Measurements from ENCODE around the gene PEAK1. TPM values are rescaled to one million over a fixed set of nuclear protein-coding genes. Genes with fewer than 3 reads are reported as not detected.

PEAK1 gene
- total RNA-seq, 1 donor from 2014 or later, result 34.2 TPM

- H3K27me3 Mint-ChIP-seq, result no peaks in the 10 kb centered on the region
- no peak overlapping the region for H3K27ac Mint-ChIP-seq
- no peak overlapping the region for H3K4me3 Mint-ChIP-seq
- peaks cover 10% of the 10 kb centered on the region for H3K36me3 Mint-ChIP-seq (ENCODE audit: low read depth)
- no peak for TF ChIP-seq CTCF (IDR thresholded peaks at IDR 0.05)
- ChIA-PET CTCF (no interaction called here), POLR2A (no interaction called here)
- peaks cover 12% of the 10 kb centered on the region for H3K4me1 Mint-ChIP-seq
- no peak for ATAC-seq (ENCODE audit: low read depth)
- intact Hi-C loops (cut with micrococcal nuclease), result no loop called here
- no peak for DNase-seq
- no peaks in the 10 kb centered on the region for H3K9me3 Mint-ChIP-seq
These were observed 41.6 kb upstream of the PEAK1 start for GRCh38 chr15:77461486-77461885.

GRCh38 chr15:77459031-77459430, 39.1 kb upstream of the PEAK1 start:
- Mint-ChIP-seq H3K9me3 (no peaks in the 10 kb centered on the region), H3K4me1 (peaks cover 25% of the 10 kb centered on the region), H3K4me3 (no peak overlapping the region), H3K27me3 (no peaks in the 10 kb centered on the region), H3K27ac (no peak overlapping the region), H3K36me3 (ENCODE audit: low read depth) (no peaks in the 10 kb centered on the region)
- TF ChIP-seq CTCF (IDR thresholded peaks at IDR 0.05), result no peak
- CTCF ChIA-PET, result interaction anchor here (1.9 kb wide), 1 partner anchor 340 kb away, joined by 4 read pairs; no protein-coding TSS in a partner anchor
- intact Hi-C loops (cut with micrococcal nuclease), result no loop called here
- POLR2A ChIA-PET, result no interaction called here
- no peak for DNase-seq
- no peak for ATAC-seq (ENCODE audit: low read depth)

GRCh38 chr15:77457905-77458265, 38.0 kb upstream of the PEAK1 start:
- H3K9me3 Mint-ChIP-seq, result no peaks in the 10 kb centered on the region
- no peak for DNase-seq
- ChIA-PET POLR2A (no interaction called here), CTCF (no interaction called here)
- H3K4me1 Mint-ChIP-seq, result peaks cover 25% of the 10 kb centered on the region
- H3K27ac Mint-ChIP-seq, result no peak overlapping the region
- H3K4me3 Mint-ChIP-seq, result no peak overlapping the region
- no peaks in the 10 kb centered on the region for H3K36me3 Mint-ChIP-seq (ENCODE audit: low read depth)
- intact Hi-C loops (cut with micrococcal nuclease), result no loop called here
- no peaks in the 10 kb centered on the region for H3K27me3 Mint-ChIP-seq
- no peak for TF ChIP-seq CTCF (IDR thresholded peaks at IDR 0.05)
- no peak for ATAC-seq (ENCODE audit: low read depth)

- no peaks in the 10 kb centered on the region for H3K36me3 Mint-ChIP-seq (ENCODE audit: low read depth)
- ATAC-seq (ENCODE audit: low read depth) (no peak), DNase-seq (no peak)
- ChIA-PET POLR2A (no interaction called here), CTCF (interaction anchor here (0.6 kb wide), 1 partner anchor 271 kb away, joined by 3 read pairs; no protein-coding TSS in a partner anchor)
- intact Hi-C loops (cut with micrococcal nuclease), result no loop called here
- peaks cover 25% of the 10 kb centered on the region for H3K4me1 Mint-ChIP-seq
- no peak overlapping the region for H3K4me3 Mint-ChIP-seq
- no peak for TF ChIP-seq CTCF (IDR thresholded peaks at IDR 0.05)
- no peaks in the 10 kb centered on the region for H3K27me3 Mint-ChIP-seq
- no peak overlapping the region for H3K27ac Mint-ChIP-seq
- no peaks in the 10 kb centered on the region for H3K9me3 Mint-ChIP-seq
These were observed 37.4 kb upstream of the PEAK1 start for GRCh38 chr15:77457191-77457904.

- H3K27me3 Mint-ChIP-seq, result no peaks in the 10 kb centered on the region
- ATAC-seq (ENCODE audit: low read depth) (no peak), DNase-seq (no peak)
- TF ChIP-seq CTCF (IDR thresholded peaks at IDR 0.05), result no peak
- intact Hi-C loops (cut with micrococcal nuclease), result no loop called here
- peaks cover 25% of the 10 kb centered on the region for H3K4me1 Mint-ChIP-seq
- no peaks in the 10 kb centered on the region for H3K9me3 Mint-ChIP-seq
- ChIA-PET CTCF (interaction anchor here (0.6 kb wide), 1 partner anchor 270 kb away, joined by 3 read pairs; no protein-coding TSS in a partner anchor), POLR2A (no interaction called here)
- H3K27ac Mint-ChIP-seq, result no peak overlapping the region
- no peaks in the 10 kb centered on the region for H3K36me3 Mint-ChIP-seq (ENCODE audit: low read depth)
- no peak overlapping the region for H3K4me3 Mint-ChIP-seq
These were observed 36.8 kb upstream of the PEAK1 start for GRCh38 chr15:77456746-77457145.
